HG02798 (cell line): Measurements from ENCODE around the gene HPSE.
"Not testable (repeated sequence)": the region's sequence is repeated elsewhere in the genome, so short reads cannot be mapped to it uniquely, and the experiment has no call there.

Experiments used
- ATAC-seq: cut with Tn5 transposase; IDR thresholded peaks from one replicate; pipeline ENCODE4 v1.9.1; 2021; ENCODE audit warnings: mild to moderate bottlenecking; ENCODE audit not compliant: unreplicated experiment, poor library complexity

Gene HPSE

DNA sequence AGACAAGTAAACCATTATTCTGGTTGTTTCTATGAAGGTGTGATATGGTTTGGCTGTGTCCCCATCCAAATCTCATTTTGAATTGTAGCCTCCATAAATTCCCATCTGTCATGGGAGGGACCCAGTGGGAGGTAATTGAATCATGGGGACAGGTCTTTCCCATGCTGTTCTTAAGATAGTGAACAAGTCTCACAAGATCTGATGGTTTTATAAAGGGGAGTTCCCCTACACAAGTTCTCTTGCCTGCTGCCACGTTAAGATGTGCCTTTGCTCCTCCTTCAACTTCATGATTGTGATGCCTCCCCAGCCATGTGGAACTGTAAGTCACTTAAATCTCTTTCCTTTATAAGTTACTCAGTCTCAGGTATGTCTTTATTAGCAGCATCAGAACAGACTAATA is 46.3 kb downstream of the HPSE start:
- ATAC-seq, result not testable (repeated sequence)

DNA sequence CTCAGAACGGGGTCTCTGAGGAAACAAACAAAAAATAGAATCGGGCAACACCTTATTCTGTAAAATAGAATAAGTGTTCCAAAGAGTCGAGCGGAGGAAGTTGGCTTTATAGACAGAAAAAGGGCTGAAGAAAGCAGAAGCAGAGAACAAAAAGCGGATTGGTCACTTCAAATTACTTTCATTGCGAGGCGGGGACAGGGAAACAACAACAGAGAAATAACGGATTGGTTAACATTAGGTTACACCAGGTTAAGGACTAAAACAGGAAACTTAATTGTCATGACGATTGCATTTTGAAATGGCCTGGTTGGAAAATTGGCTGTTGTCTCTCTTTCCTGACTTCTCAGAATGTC is 49.6 kb downstream of the HPSE start:
- no peak for ATAC-seq

DNA sequence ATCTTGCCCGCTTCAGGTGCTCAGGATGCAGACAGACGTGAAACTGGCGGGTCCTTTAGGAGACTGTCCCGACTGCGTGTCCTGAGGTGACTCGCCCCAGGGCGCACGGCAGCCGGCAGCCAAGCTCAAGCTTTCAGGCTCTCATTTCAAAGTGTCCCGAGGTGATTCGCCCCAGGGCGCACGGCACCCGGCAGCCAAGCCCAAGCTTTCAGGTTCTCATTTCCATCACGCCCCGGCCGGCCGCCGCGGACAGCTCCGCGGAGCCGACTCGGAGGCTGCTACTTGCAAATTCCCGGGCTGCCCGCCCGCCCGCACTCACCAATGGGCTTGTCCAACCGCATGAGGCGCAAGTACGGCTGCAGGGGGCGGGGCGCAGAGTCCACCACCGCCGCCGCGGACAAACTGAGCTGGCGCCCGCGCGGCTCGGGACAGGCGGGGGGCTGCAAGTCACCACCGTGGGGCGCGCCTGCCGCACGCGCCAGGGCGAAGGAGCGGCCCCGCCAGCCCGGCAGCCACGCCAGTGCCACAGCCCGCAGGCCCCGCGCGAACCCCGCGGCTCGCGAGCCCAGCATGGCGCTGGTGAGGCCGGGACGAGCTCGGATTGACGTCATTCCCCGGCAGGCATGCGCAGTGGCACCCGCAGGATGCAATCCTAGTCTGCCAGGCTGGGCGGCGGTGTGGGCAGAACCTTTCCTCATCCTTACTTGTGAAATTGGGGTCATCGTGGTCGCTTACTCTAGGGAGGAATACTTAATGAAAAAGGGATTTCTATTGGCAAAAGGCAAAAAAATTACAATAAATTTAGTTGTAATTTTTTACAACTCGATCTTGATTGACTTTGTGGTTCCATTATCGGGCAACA is 50.2 kb downstream of the HPSE start, which contains the start of gene COQ2:
Gene COQ2 (minus strand): TSS at position 606 of the 862 bp plus-strand sequence. CDS start 34 bp downstream, at position 572.
- ATAC-seq, result peak; percentile 94

DNA sequence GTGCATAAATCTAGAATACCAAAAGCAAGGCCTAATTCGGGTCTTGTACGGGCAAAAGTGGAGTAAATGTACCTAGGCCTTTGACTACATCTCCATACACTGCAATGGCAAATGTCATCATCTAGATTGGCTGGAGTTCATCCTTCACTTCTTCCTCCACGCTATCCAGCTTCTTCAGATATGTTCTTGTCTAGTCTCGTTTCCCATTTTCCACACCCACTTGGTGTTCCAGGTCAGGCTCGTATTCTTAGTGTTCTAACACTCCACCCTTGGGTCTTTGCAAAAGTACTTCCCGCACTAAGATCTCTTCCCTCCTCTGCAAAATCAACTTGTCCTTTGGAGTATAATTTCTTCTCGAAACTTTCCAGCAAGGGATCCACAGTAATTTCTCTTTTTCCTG is 51.5 kb downstream of the HPSE start:
- ATAC-seq, result no peak

DNA sequence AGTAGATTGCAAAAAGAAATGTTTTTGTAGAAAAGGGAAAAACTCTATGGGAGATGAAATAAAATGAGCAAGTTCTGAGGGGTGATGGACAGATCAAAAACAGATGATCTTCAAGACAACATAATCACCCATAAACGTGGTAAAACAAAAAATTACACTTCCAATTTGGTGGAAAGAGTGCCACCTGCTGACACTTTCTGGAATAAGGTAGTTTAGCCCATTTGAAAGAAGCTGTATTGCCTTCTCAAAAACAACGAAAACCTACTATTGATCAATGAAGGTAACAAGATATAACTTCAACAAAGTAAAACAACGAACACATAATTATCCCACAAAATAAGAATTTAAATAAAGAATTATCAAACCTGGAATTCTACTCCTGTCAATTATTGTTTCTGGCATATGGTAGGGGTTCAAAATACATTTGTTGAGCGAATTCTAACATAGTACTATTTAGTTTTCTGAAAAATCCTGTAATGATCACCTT is 52.6 kb downstream of the HPSE start:
- no peak for ATAC-seq

DNA sequence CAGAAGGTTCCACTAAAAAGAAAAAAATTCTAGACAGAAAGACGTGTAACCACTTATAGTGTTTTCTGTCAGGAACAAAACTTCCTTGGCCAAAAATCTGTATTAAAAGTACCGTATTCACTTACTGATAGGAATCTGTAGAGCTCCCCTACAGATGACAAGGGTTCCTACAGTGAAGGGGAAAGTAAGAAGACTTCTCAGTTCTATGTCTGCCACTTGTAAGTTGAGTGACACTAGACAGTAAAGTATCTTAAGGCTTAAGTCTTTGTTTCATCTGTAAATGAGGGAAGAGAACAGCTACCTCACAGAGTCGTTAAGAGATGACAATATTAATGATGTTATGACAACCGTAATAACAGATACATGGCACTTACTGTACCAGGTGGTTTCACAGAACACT is 53.3 kb downstream of the HPSE start:
- ATAC-seq, result no peak

DNA sequence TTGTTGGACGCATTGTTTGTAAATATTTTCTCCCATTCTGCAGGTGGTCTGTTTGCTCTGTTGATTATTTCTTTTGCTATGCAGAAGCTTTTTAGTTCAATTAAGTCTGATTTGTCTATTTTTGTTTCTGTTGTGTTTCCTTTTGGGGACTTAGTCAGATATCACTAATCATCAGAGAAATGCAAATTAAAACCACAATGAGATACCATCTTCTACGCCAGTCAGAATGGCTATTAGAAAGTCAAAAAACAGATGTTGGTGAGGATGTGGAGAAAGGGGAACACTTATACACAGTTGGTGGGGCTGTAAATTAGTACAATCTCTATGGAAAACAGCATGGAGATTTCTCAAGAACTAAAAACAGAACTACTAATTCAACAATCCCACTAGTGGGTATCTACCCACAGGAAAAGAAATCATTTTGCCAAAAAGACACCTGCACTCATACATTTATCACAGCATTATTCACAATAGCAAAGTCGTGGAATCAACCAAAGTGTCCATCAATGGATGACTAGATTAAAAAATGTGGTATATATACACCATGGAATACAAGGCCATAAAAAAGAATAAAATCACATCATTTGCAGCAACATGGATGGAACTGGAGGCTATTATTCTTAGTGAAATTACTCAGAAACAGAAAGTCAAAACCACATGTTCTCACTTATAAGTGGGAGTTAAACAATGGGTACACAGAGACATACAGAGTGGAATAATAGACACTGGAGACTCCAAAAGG is 58.2 kb downstream of the HPSE start:
- peak; percentile 75 for ATAC-seq

DNA sequence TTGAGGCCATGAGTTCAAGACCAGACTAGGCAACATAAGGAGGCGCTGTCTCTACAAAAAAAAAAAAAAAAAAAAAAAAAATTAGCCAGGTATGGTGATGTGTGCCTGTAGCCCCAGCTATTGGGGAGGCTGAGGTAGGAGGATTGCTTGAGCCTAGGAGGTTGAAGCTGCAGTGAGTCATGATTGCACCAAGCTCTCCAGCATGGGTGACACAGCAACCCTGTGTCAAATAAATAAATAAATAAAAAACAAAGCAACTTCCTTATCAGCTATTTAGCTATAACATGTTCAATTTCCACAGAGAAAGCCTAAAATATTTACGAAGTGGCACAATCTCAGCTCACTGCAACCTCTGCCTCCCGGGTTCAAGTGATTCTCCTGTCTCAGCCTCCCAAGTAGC is 60.7 kb downstream of the HPSE start:
- not testable (repeated sequence) for ATAC-seq

DNA sequence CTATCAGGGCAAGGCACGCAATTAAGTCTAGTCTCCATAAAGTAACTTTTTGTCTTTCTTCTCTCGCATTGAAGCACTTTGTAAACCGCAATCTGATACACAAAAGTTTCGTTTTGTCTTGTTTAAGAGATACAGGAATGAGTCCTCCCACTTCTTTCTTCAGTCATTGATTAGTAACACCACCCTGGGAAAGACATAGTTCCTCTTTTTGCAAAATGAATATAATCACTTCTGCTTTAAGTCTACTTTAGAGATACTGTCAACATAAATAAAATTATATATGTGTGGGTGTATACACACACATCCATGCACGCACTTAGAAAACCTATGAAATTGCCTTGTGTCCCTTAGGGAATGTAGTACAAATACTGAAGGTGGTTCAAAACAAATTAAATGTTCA is 61.7 kb downstream of the HPSE start:
- ATAC-seq, result peak; percentile 91

DNA sequence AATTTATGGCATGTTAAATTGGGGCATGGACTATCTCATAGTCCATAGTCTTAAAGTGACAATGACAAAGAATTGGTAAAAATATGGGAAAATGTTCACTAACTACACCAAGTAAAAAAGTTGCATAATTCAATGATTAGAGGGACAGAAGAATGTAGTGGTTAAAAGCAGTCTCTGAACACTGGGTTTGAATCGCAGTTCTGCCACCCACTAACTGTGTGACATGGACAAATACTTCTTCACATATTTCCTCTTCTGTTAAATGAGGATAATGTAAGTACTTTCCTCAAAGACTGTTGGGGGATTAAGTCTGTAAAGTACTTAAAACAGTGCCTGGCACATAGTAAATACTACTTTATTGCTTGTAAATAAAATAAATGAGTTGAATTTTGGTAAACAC is 65.4 kb downstream of the HPSE start:
- no peak for ATAC-seq

DNA sequence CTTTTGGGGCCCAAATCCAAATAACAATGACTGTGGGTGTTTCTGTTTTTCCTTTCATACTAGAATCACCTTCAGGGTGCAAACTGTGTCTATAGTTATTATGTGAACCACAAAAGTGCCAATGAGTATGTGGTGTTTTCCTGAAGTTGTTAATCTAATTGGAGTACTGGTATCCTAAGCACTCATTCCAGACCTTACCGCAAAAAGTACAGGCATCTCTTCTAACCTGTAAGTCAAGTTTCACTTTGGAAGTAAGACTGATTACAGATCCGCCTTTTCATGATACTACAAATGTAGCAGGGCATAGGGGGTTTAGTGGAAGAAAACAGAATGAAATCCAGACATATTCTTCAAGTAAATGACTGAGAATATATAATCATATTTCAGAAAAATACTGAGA is 66.2 kb downstream of the HPSE start:
- no peak for ATAC-seq

DNA sequence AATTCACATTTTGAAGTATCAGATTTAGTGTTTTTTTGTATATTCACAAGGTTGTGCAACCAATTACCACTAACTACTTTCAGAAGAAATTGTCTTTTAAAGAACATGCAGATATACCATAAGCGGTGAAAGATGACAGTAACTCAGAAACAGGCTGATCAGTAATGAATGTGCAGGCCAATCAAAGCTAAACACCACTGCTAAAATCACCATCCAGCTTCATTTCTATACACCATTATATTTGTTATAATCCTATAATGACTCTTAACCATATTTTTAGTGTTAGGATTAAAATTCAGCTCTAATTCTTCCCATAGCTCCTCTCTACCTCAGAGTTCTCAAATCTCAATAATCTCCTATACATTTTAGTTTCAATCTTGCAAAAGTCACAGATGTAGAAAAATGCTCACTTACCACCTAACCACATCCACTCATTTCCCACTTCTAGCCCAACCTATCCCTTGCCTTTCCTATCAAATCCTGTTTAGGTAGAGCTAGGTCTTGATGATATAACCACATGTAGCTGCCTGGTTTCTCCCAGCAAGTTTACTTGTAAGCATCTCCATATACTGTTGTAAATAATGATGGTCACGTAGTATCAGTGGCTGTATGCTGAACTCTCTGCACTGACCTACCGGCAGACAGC is 66.7 kb downstream of the HPSE start:
- ATAC-seq, result no peak

DNA sequence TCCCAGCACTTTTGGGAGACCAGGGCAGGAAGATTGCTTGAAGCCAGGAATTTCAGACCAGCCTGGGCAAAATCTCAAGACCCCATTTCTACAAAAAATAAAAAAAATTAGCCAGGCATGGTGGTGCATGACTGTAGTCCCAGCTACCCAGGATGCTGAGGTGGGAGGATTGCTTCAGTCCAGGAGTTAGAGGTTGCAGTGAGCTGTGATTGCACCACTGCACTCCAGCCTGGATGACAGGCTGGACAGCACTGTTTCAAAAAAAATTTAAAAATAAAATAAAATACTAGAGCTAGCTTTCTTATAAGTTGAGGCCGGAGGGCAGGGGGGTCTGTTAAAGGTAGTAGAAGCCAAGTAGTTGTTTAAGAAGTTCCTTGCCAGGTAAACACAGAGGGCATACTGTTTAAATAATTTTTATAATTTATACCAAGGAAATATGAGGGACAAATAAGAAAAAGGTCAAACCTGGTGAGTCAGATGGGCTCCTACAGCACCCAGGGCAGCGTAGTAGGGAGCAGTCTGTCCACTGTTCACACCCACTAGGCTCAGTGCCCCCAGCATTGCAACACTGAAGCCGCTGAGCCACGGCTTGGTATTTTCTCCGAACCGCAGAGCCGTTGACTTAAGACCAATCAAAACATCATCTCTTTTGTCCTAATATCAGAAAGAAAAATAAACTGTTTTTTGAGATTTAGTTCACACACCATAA is 67.4 kb downstream of the HPSE start:
- ATAC-seq, result no peak

DNA sequence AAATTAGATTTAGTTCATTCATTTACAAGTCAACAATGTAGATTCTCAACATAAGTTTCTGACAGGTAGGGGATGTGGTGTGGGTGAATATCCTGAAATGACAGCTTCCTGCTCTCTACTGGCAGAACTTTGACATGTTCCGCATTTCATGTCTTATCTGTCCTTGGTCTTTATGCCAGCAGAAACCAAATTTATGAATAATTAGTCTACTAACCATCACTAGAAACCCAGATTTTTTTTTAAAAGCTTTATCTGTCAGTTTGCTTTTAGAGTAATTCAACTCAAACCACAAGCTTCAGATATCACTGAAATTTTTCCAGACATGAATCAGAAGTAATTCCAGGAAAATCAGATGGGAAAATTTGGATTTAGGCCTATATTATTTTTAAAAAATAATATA is 68.0 kb downstream of the HPSE start:
- ATAC-seq, result no peak

DNA sequence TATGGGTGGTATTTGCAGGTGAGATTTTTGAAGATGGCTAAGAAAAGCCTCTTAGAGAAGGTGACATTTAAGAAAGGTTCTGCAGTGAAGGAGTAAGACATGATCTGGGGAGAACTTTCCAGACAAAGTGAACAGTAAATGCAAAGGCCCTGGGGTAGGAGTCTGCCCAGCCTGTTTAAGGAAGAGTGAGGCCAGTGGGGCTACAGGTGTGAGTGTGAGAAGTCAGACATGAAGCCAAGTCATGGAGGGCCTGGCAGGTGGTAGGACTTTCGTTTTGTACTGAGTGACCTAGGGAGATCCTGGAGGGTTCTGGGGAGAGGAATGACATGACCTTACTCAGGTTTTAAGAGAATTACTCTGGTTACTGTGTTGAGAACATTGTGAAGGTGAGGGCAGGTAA is 71.5 kb downstream of the HPSE start:
- no peak for ATAC-seq

DNA sequence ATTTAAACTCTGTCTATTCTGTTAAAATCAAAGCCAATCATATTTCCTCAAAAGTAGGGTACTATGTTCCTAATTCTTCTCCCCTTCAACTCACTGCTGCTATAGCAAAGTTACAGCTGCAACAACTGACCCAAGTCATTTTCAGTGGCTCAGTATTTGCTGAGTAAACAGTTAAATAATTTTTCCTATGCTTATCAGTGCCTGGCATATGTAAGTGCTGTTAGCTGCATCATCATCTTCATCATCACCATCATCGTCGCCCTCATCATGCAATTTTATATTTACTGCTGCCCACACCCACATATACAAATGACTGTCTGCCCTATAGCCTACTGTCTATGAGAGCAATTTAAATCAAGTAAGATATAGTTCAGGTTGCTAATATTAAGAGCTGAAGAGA is 72.0 kb downstream of the HPSE start:
- no peak for ATAC-seq

DNA sequence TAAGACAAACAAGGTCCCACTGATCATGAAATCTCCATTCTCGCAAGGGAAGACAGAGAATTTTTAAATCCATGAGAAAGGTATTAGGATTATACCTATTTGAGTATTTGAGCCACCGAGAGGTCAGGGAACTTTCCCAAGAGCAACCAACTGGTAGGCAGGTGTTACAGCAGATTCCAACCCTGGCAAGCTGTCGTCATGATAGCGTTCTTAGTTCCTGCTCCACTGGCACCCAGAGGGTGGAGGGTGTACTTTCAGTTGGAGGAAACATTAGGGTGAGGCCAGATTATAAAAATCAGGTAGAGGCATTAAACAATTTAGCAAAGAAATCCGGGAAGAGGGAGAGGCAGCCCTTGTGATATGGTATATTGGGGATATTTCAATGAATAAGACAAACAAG is 73.3 kb downstream of the HPSE start:
- no peak for ATAC-seq

DNA sequence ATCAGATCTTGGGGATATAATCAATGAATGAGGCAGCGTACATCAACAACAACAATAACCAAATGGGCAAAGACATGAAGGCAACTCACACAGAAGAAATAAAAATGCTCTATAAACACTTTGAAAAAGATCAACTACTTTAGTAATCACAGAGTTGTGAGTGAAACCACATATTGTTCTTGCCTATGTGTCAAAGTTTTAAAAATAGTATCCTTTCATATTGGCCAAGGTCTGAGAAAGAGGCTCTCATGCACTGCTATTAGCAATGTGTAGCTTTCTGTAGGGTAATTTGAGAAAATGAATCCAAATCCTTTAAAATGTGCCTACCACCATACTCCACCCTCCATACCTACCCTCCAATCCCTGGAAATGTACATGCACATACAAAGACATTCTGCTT is 75.1 kb downstream of the HPSE start:
- ATAC-seq, result peak; percentile 47

DNA sequence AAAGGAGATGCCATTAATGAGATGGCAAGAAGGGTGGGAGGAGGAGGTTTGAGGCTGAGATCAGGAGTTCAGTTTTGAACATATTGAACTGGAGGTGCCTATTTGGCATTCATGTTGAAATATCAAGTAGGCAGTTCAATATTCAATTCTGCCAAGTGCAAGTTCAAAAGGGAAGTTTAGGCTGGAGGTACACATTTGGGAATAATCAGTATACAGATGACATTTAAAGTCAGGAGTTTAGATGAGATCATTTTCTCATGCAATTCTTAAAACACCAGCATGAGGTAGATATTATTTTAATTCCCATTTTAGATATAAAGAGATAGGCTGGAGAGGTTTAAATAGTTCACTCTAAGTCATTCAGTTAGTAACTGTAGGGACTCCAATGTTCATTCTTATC is 76.2 kb downstream of the HPSE start:
- ATAC-seq, result no peak

DNA sequence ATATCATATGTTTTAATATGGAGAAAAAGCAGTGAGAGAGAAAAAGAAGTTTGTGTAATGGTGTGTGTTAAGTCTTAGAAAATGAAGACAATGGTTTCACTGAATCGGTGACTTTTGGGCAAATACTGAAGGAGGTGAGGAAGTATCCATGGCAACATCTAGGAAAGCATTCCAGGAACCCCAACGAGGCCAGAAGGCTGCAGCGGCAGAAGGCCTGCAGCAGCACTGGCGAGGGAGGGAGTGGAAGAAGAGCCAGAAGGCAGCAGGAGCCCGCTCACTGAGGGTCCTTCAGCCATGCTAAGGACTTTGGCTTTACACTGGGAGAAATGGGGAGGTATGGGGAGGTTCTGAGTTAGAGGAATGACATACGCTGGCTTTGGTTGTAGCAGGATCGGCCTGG is 76.8 kb downstream of the HPSE start:
- no peak for ATAC-seq
